GM12865 (cell line): ENCODE data around the gene SH3TC2.

ENCODE experiments used
- DNase-seq: peaks from one replicate; pipeline ENCODE4 v3.0.0; 2010; ENCODE audit warnings: low read depth
- H3K4me3 ChIP-seq: 2 replicates; pipeline ENCODE4 v1.5.1; 2011; ENCODE audit warnings: mild to moderate bottlenecking, low read depth, low read length, control low read depth
- CTCF ChIP-seq: IDR thresholded peaks from 2 replicates; pipeline ENCODE4 v1.5.1; 2011; ENCODE audit warnings: low read length, control low read depth, low read depth, inconsistent platforms; ENCODE audit not compliant: insufficient read depth; ENCODE audit errors: missing control alignments

The SH3TC2 gene

GRCh38 chr5:149024477-149024876 lies 38.4 kb downstream of the SH3TC2 start:
- H3K4me3 ChIP-seq: no peak overlapping the region
- no peak for TF ChIP-seq CTCF
- DNase-seq: no peak

GRCh38 chr5:149022200-149022599 lies 40.7 kb downstream of the SH3TC2 start:
- H3K4me3 ChIP-seq: no peak overlapping the region
- no peak for TF ChIP-seq CTCF
- no peak for DNase-seq

- no peak overlapping the region for H3K4me3 ChIP-seq
Observed at GRCh38 chr5:149019679-149020078, 43.2 kb downstream of the SH3TC2 start.

GRCh38 chr5:149018909-149019443 lies 43.9 kb downstream of the SH3TC2 start:
- TF ChIP-seq CTCF: no peak
- H3K4me3 ChIP-seq: no peak overlapping the region
- no peak for DNase-seq

More at GRCh38 chr5:149019679-149020078, 43.2 kb downstream of the SH3TC2 start:
- DNase-seq: no peak
- no peak for TF ChIP-seq CTCF

GRCh38 chr5:149017636-149018035 lies 45.2 kb downstream of the SH3TC2 start:
- no peak for DNase-seq
- no peak for TF ChIP-seq CTCF
- no peak overlapping the region for H3K4me3 ChIP-seq

- H3K4me3 ChIP-seq: no peak overlapping the region
- no peak for TF ChIP-seq CTCF
- DNase-seq: no peak
Observed at GRCh38 chr5:149015561-149015960, 47.3 kb downstream of the SH3TC2 start.

GRCh38 chr5:149015126-149015525 lies 47.7 kb downstream of the SH3TC2 start:
- no peak overlapping the region for H3K4me3 ChIP-seq
- no peak for DNase-seq
- TF ChIP-seq CTCF: no peak
